ENCODE measurements around the gene RAB37. TPM values are rescaled to one million over a fixed set of nuclear protein-coding genes. Genes with fewer than 3 reads are reported as not detected.
A peak's percentile ranks its signal among the peaks of the same experiment; 100 is the strongest.

Gene RAB37
- total and polyA plus RNA-seq, 11 donors: 0.76 to 3.6 (median 1.7) TPM

DNA sequence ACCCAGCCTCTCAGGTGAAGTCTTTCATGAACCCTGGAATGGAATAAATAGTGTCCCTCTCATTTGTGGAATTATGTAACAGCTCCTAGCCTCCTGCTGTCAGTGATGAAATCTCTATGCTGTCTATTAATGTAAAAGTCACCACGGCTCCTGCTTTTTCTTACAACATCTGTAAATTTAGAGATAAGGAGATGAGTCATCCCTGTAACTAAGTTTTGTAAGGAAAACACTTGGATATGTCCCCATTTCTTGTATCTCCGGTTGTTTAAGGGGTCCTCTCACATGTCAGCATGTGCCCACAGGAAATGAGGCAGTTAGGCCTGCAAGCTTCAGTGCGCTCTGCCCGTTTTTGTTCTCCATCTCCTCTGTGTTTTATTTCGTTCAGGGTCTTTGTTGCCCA is 41.9 kb downstream of the RAB37 start:
- Histone ChIP-seq H3K36me3 (peaks cover 0 to 26% (median 5%) of the 10 kb centered on the region in 9 donors), H3K9me3 (no peaks in the 10 kb centered on the region), H3K4me1 (peaks cover 0 to 65% (median 19%) of the 10 kb centered on the region in 12 donors), H3K27ac (peak overlapping the region in 1 of 12 donors; percentile 92), H3K4me3 (no peak overlapping the region), H3K27me3 (no peaks in the 10 kb centered on the region)
- no peak for DNase-seq
- no peak for TF ChIP-seq POLR2A (IDR thresholded peaks at IDR 0.05)
- TF ChIP-seq, protein P1, sequence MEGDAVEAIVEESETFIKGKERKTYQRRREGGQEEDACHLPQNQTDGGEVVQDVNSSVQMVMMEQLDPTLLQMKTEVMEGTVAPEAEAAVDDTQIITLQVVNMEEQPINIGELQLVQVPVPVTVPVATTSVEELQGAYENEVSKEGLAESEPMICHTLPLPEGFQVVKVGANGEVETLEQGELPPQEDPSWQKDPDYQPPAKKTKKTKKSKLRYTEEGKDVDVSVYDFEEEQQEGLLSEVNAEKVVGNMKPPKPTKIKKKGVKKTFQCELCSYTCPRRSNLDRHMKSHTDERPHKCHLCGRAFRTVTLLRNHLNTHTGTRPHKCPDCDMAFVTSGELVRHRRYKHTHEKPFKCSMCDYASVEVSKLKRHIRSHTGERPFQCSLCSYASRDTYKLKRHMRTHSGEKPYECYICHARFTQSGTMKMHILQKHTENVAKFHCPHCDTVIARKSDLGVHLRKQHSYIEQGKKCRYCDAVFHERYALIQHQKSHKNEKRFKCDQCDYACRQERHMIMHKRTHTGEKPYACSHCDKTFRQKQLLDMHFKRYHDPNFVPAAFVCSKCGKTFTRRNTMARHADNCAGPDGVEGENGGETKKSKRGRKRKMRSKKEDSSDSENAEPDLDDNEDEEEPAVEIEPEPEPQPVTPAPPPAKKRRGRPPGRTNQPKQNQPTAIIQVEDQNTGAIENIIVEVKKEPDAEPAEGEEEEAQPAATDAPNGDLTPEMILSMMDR (IDR thresholded peaks at IDR 0.05): no peak
- 63 to 71% (median 67%) methylated on average over 5 of the region's 5 CpGs for WGBS, 4 donors
- no peak for ATAC-seq
- intact Hi-C loops (cut with DNase I): no loop called here

DNA sequence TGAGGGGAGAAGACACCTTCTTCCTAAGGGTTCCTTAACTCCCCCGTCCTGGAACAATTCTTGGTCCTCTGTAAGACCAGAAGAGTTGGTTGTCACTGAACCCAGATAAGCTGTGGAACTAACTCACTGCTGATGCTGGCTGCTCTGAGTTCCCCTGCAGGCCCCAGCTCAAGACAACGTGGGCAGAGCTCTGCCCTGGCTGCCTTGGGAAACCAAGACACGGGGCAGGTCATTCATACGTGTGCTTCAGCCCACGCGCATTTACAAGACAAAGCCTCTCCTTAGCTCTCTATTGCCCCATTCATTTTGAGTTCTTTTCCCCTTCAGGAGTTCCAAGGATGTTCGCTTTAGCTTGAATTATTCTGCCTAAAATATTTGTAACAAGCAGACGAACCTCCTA is 42.4 kb downstream of the RAB37 start:
- WGBS, 4 donors: 83 to 88% (median 86%) methylated on average over 8 of the region's 8 CpGs
- H3K4me3 ChIP-seq: no peak overlapping the region
- peak overlapping the region in 3 of 12 donors; percentile 30 to 92 (median 49) for H3K27ac ChIP-seq
- H3K36me3 ChIP-seq: peaks cover 0 to 25% (median 5%) of the 10 kb centered on the region in 9 donors
- intact Hi-C loops (cut with DNase I): no loop called here
- peaks cover 0 to 59% (median 19%) of the 10 kb centered on the region in 12 donors for H3K4me1 ChIP-seq
- DNase-seq: no peak
- ATAC-seq: no peak
- no peaks in the 10 kb centered on the region for H3K27me3 ChIP-seq
- H3K9me3 ChIP-seq: no peaks in the 10 kb centered on the region
- TF ChIP-seq POLR2A (IDR thresholded peaks at IDR 0.05): no peak
- TF ChIP-seq, protein P1 (IDR thresholded peaks at IDR 0.05): no peak

GRCh38 chr17:74779948-74780400 is 42.9 kb downstream of the RAB37 start:
- intact Hi-C loops (cut with DNase I): loop anchor here in 2 of 10 donors (5.0 to 10.0 kb wide), 3 partner anchors 33 to 55 kb away; partner anchors contain the start of gene NHERF1 (in 1 of the 2)
- no peak for TF ChIP-seq POLR2A (IDR thresholded peaks at IDR 0.05)
- TF ChIP-seq, protein P1 (IDR thresholded peaks at IDR 0.05): no peak
- Histone ChIP-seq H3K36me3 (peaks cover 0 to 27% (median 5%) of the 10 kb centered on the region in 9 donors), H3K4me1 (peaks cover 0 to 54% (median 16%) of the 10 kb centered on the region in 12 donors), H3K27ac (peak overlapping the region in 2 of 12 donors; percentile 30 to 92), H3K9me3 (no peaks in the 10 kb centered on the region), H3K27me3 (no peaks in the 10 kb centered on the region), H3K4me3 (no peak overlapping the region)
- DNase-seq (peak in 3 of 5 donors; percentile 46 to 75 (median 51)), ATAC-seq (peak in 3 of 4 donors; percentile 15 to 48 (median 41))
- 68 to 75% (median 72%) methylated on average over 11 of the region's 11 CpGs for WGBS, 4 donors

- Histone ChIP-seq H3K27ac (peak overlapping the region in 2 of 12 donors; percentile 13 to 92), H3K36me3 (peaks cover 0 to 34% (median 6%) of the 10 kb centered on the region in 9 donors), H3K9me3 (no peaks in the 10 kb centered on the region), H3K4me3 (no peak overlapping the region), H3K27me3 (no peaks in the 10 kb centered on the region), H3K4me1 (peaks cover 0 to 48% (median 9%) of the 10 kb centered on the region in 12 donors)
- ATAC-seq (no peak), DNase-seq (no peak)
- 57 to 69% (median 66%) methylated on average over 7 of the region's 7 CpGs for WGBS, 4 donors
- TF ChIP-seq, protein P1 (IDR thresholded peaks at IDR 0.05): peak in 7 of 12 donors; percentile 9 to 28 (median 18)
- no peak for TF ChIP-seq POLR2A (IDR thresholded peaks at IDR 0.05)
- intact Hi-C loops (cut with DNase I): loop anchor here in 2 of 10 donors (5.0 to 10.0 kb wide), 3 partner anchors 33 to 56 kb away; partner anchors contain the start of gene NHERF1 (in 1 of the 2)
These were observed 43.6 kb downstream of the RAB37 start for GRCh38 chr17:74780443-74781238.
